Left ventricle myocardium superior (tissue), 1 donor: Measurements from ENCODE around the gene LSM3. TPM values are rescaled to one million over a fixed set of nuclear protein-coding genes. Genes with fewer than 3 reads are reported as not detected.

Experiments
- ATAC-seq: fragments of 200-7000 bp; cut with Tn5 transposase; one replicate; pipeline ENCODE4 v1.9.1; 2020; ENCODE audit warnings: mild to moderate bottlenecking, moderate library complexity
- DNase-seq: peaks from one replicate; pipeline ENCODE4 v3.0.0-alpha.2; 2020
- intact Hi-C: fragments of 100-400 bp; cut with micrococcal nuclease; formaldehyde crosslinking; loops from one replicate; pipeline ENCODE4 v1.11.0; 2022
- long read RNA-seq: library from polyadenylated mRNA; unstranded; transcript quantifications from one replicate; pipeline ENCODE4 v2.0.0, GENCODE V29; 2021
- total RNA-seq: library from RNA; stranded (reverse); fragmentation: NEBNext Ultra II Directional; extraction: Animal tissue kit (Norgen Biotek cat#: 25700); gene quantifications from one replicate; pipeline ENCODE4 v1.2.1, GENCODE V29; 2021
- donor health status: DM: no; HTN: yes; CAD: no; lungs with severe emphysema.

The LSM3 gene
- total RNA-seq = 15.7 TPM
- long read RNA-seq, transcript LSM3-201 (4 exons, 3,815 nt) = major isoform, 37 of 60 reads
- long read RNA-seq, partial matches to known transcripts = 22 of 60 reads
- long read RNA-seq, other reads (novel, unspliced or antisense) = 1 of 60 reads

DNA sequence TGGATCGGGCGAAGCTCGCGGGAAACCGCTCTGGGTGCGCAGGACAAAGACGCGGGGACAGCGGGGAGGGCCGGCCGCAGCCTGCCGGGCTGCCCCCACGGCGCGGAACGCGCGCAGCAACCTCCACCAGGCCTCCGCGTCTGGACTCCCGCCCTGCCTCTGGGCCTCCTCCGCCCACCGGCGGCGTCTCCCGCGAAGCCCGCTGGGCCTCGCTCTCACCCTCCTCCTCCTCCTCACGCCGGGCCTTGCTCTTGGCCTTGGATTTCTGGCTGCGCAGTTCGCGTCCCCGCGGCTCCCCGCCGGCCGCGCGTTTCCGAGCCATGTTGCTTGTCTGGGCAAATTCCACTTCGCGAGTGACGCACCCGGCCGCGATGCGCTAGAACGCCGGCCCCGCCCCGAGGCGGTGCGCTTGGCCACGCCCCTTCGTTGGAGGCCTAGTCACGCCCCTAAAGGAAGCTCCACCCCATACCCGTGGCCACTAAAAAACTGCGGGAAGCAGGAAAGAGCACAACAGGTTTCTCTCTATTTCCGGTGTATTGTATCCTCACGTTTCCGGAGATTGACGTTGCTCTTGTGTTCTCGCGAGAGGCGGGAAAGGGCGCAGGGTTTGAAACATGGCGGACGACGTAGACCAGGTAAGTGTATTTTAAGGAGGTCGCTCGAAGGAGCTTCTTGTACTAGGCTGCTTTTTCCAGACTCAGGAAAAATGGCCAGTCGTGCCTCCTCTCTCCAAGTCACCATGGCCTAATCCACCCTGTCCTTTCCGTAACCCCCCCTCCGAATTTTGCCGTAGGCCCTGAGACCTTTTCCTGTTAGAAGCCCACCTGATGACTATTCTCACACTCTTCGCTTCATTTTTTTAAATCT lies at the start of gene LSM3, which contains the start of gene XPC:
Gene LSM3, plus strand, starts transcription at position 571 of the 867 bp plus-strand sequence. Its CDS starts 44 bp downstream, at position 615.
Gene XPC, minus strand, starts transcription at position 355 of the 867 bp plus-strand sequence. Its CDS starts 33 bp downstream, at position 322.
- peak; percentile 99 for ATAC-seq
- intact Hi-C loops = no loop called here
- DNase-seq = peak; percentile 98

DNA sequence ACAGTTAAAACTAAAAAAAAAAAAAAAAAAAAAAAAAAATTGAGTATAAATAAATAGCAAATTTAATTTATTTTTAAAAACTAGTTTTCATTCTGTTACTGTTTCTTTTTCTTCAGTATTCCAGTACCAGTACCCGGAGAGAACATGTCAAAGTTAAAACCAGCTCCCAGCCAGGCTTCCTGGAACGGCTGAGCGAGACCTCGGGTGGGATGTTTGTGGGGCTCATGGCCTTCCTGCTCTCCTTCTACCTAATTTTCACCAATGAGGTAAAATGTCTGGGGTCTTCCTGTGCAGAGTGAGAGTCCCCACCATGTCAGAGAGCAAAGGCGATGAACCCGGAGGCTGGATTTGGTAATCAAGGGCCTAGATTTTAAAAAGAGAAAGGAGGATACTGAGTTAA lies 49.3 kb upstream of the LSM3 start:
- intact Hi-C loops = no loop called here
- ATAC-seq (no peak), DNase-seq (no peak)

- DNase-seq (no peak), ATAC-seq (no peak)
- intact Hi-C loops = no loop called here
These were observed 48.4 kb upstream of the LSM3 start for GRCh38 chr3:14130230-14130629.

DNA sequence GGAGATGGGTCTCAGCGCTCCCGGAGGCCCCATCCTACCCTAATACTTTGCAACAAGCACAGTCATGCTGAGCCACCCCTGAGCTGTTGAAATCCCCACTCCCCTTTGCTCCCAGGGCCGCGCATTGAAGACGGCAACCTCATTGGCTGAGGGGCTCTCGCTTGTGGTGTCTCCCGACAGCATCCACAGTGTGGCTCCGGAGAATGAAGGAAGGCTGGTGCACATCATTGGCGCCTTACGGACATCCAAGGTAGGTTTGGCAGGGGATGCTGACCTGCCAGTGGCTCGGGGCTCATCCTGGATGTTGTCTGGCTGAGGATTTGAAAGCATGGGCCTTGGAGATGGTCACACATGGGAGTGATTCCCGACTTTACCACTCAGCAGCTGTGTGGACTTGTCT lies 47.9 kb upstream of the LSM3 start:
- intact Hi-C loops = no loop called here
- no peak for ATAC-seq
- no peak for DNase-seq

GRCh38 chr3:14131134-14131533 lies 47.5 kb upstream of the LSM3 start:
- DNase-seq (no peak), ATAC-seq (no peak)
- intact Hi-C loops = no loop called here

DNA sequence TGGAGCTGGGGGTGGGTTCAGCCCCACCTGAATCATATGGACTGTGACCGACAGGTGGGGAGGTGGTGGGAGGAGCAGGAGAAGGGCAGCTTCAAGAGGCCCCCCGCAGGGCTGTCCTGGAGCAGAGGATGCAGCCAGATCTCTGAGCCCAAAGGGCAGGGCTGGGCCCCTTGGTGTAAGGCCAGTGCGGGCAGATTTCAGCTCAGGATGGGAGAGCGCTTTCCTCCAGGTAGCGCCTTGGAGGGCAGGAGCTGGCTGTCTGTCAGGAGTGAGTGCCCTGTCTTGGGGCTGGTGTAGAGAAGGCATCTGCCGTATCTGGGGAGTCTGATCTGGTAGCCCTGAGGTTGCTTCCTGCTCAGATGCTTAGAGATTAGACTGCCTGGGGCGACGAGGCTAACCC lies 46.5 kb upstream of the LSM3 start:
- no peak for ATAC-seq
- intact Hi-C loops = no loop called here
- no peak for DNase-seq

DNA sequence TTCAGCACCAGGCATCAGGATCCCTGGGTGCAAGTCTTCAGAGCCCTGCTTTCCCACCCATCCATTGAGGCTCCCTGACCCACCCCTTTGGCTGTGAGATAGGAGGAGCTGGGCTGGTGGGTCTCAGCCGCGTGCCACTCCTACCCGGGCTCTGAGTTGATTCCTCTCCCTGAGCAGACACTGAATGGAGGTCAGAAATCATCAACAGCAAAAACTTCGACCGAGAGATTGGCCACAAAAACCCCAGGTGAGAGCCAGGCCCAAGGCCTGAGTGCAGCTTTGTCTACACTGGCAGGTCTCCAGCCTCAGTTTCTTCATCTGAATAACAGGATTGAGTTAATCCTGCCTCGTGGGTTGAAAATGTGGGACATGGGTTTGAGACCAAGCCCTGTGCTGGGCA lies 45.9 kb upstream of the LSM3 start:
- ATAC-seq (no peak), DNase-seq (no peak)
- intact Hi-C loops = no loop called here

DNA sequence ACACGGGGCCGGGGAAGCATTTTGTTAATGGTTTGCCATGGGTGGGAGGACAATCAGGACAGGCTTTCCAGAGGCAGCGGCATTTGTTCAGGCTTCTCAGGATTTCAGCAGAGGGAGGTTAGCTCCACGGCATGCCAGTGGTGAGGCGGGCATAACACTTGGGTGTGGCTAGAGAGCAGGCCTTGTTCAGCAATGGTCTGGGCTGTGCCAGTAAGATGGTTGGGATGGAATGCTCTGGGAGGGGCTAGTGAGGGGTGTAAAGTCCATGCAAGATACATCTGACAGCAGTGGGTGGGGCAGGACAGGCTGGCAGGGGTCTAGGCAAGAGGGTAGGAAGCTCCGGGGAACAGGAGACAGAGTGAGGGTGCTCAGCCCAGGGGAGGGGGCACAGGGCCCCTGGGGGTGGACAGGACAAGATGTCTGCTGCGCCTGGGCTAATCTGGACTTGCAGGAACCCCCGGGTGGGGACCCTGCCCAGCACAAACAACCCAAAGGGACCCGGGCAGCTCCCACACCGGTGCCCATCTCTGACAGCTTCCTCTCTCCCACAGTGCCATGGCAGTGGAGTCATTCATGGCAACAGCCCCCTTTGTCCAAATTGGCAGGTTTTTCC lies 45.3 kb upstream of the LSM3 start:
- DNase-seq = no peak
- no peak for ATAC-seq
- intact Hi-C loops = no loop called here

GRCh38 chr3:14133876-14134275 lies 44.7 kb upstream of the LSM3 start:
- ATAC-seq = no peak
- DNase-seq = no peak
- intact Hi-C loops = no loop called here

- no peak for ATAC-seq
- DNase-seq = no peak
- intact Hi-C loops = no loop called here
These were observed 44.3 kb upstream of the LSM3 start for GRCh38 chr3:14134291-14134690.

- intact Hi-C loops = no loop called here
These were observed 43.0 kb upstream of the LSM3 start for GRCh38 chr3:14135581-14135980.

GRCh38 chr3:14137004-14137403 lies 41.6 kb upstream of the LSM3 start:
- no peak for DNase-seq
- ATAC-seq = peak; percentile 59
- intact Hi-C loops = no loop called here

More at GRCh38 chr3:14135581-14135980, 43.0 kb upstream of the LSM3 start:
- ATAC-seq (no peak), DNase-seq (no peak)

GRCh38 chr3:14137445-14137844 lies 41.2 kb upstream of the LSM3 start:
- ATAC-seq = peak; percentile 1
- no peak for DNase-seq
- intact Hi-C loops = no loop called here

DNA sequence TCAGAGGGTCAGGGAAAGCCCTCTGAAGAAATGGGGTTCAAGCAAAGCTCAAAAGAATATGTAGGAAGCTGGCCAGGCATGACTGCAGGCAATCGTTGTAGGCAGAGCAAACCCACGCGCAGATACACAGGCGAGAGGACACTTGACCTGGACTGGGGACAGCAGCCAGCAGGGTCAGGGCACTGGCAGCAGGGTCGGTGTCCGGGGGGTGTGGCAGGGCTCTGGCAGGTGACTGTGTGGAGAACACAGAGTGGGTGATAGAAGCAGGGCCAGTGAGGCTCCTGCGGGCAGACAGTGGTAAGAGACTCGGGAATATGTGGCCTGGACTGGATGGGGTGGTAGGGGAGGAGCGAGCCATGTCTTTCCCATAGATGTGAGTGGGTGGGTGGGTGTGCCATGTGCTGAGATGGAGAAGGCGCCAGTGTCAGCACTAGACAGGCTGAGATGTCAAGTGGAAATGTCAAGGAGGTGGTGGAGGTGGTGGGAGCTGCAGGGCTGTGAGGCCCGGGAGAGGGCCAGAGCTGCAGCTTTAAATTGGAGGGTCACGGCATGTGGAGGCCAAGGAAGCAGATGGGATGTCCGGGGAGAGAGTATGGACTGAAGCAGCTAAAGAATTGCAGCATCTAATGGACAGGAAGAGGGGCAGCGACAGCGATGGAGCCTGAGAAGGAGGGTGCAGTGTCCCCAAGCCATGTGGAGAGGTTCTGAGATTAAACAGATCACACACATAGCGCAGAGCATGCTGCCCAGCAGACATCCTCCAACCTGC lies 40.3 kb upstream of the LSM3 start:
- ATAC-seq (no peak), DNase-seq (no peak)
- intact Hi-C loops = no loop called here

GRCh38 chr3:14138878-14139655 lies 39.5 kb upstream of the LSM3 start:
- no peak for DNase-seq
- no peak for ATAC-seq
- intact Hi-C loops = no loop called here

DNA sequence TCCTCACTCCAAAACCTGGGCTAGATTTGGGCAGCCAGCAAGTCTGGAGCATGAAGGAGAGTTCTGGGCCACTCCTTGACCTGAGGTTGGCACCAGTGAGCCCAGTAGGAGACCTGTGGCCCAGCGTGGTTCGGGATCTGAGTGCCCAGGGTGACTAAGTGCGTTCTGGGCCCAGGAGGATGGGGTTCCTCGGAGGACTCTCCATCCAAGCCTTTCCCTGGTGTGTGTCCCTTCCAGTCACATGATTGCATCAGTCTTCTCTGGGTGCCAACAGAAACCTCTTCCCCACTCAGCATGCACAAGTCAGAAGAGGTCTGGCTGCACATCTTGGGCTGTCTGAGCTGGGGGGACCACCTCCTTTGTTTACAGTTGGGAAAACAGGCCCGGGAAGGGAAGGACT lies 38.8 kb upstream of the LSM3 start:
- intact Hi-C loops = no loop called here
- no peak for ATAC-seq
- no peak for DNase-seq

DNA sequence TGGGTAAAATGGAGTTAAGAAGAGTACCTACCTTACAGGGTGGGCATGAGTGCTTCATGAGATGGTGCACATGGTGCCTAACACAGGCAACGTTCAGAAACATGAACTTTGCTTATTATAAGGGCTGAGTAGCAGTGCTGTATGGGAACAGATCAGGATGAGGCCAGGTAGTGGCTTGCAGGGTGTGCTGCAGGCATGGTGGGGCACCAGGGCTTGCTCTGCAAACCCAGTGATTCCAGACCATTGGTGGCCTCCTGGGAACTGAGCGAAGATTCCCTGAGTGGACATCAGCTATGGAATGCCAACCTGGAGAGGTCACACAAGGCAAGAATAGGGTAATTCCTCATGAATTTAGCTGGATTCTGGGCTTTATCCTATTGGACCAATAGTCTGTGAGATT lies 37.9 kb upstream of the LSM3 start:
- DNase-seq = no peak
- intact Hi-C loops = no loop called here
- ATAC-seq = no peak

DNA sequence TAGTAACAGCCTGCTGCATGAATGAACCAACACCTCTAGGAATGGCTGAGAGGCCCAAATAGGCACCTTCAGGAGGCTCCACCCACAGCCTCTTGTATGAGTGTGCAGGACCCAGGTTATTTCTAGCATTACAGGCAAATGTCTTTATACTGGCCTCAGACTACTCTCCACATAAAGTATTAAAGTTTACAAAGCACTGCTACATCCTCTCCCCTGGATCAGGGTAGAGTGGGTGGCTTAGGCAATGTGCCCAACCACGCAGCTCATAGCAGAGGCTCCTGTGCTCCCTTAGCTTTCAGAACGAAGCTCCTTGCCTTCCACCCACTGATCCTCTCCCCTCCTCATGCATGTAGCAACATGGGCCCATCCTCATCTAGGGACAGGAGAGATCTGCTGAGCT lies 37.5 kb upstream of the LSM3 start:
- no peak for DNase-seq
- intact Hi-C loops = no loop called here
- ATAC-seq = no peak
